GM19372 (cell line): ENCODE measurements around the gene GABPA.
"Not testable (repeated sequence)": the region's sequence is repeated elsewhere in the genome, so short reads cannot be mapped to it uniquely, and the experiment has no call there.

Source experiments
- ATAC-seq: cut with Tn5 transposase; IDR thresholded peaks from one replicate; pipeline ENCODE4 v1.9.1; 2021; ENCODE audit warnings: mild to moderate bottlenecking, low read depth, moderate library complexity; ENCODE audit not compliant: unreplicated experiment

The GABPA gene

GRCh38 chr21:25734904-25735645 lies at the start of gene GABPA, which contains the start of gene ATP5PF:
Gene GABPA (plus strand): TSS chr21:25734972. CDS start chr21:25741599, 6,627 bp downstream.
Gene ATP5PF (minus strand): TSS chr21:25734904. CDS start chr21:25729794, 5,110 bp downstream.
- peak; percentile 87 for ATAC-seq

- ATAC-seq, result no peak
Observed at GRCh38 chr21:25687787-25688186, 47.0 kb upstream of the GABPA start.

GRCh38 chr21:25688275-25689155 lies 46.3 kb upstream of the GABPA start:
- no peak for ATAC-seq

GRCh38 chr21:25689226-25689625 lies 45.5 kb upstream of the GABPA start:
- ATAC-seq, result no peak

GRCh38 chr21:25691976-25692375 lies 42.8 kb upstream of the GABPA start:
- ATAC-seq, result no peak

GRCh38 chr21:25695461-25695860 lies 39.3 kb upstream of the GABPA start:
- ATAC-seq, result not testable (repeated sequence)

GRCh38 chr21:25700741-25701140 lies 34.0 kb upstream of the GABPA start:
- no peak for ATAC-seq

GRCh38 chr21:25701529-25701928 lies 33.2 kb upstream of the GABPA start:
- ATAC-seq, result no peak

GRCh38 chr21:25708467-25709065 lies 26.2 kb upstream of the GABPA start:
- ATAC-seq, result no peak

- no peak for ATAC-seq
Observed at GRCh38 chr21:25709684-25710265, 25.0 kb upstream of the GABPA start.

- no peak for ATAC-seq
Observed at GRCh38 chr21:25710550-25710949, 24.2 kb upstream of the GABPA start.

- ATAC-seq, result not testable (repeated sequence)
Observed at GRCh38 chr21:25714066-25714465, 20.7 kb upstream of the GABPA start.

- no peak for ATAC-seq
Observed at GRCh38 chr21:25717491-25718147, 17.2 kb upstream of the GABPA start.

- ATAC-seq, result no peak
Observed at GRCh38 chr21:25721987-25722386, 12.8 kb upstream of the GABPA start.

GRCh38 chr21:25722631-25723030 lies 12.1 kb upstream of the GABPA start:
- ATAC-seq, result no peak

GRCh38 chr21:25732091-25732760 lies 2.5 kb upstream of the GABPA start:
- no peak for ATAC-seq

GRCh38 chr21:25733859-25734653 lies 716 bp upstream of the GABPA start:
- peak; percentile 5 for ATAC-seq

- no peak for ATAC-seq
Observed at GRCh38 chr21:25734654-25734903, 193 bp upstream of the GABPA start.
